ENCODE measurements around the gene PGAP3.
"Not testable (repeated sequence)": the region's sequence is repeated elsewhere in the genome, so short reads cannot be mapped to it uniquely, and the experiment has no call there.

Gene PGAP3

DNA sequence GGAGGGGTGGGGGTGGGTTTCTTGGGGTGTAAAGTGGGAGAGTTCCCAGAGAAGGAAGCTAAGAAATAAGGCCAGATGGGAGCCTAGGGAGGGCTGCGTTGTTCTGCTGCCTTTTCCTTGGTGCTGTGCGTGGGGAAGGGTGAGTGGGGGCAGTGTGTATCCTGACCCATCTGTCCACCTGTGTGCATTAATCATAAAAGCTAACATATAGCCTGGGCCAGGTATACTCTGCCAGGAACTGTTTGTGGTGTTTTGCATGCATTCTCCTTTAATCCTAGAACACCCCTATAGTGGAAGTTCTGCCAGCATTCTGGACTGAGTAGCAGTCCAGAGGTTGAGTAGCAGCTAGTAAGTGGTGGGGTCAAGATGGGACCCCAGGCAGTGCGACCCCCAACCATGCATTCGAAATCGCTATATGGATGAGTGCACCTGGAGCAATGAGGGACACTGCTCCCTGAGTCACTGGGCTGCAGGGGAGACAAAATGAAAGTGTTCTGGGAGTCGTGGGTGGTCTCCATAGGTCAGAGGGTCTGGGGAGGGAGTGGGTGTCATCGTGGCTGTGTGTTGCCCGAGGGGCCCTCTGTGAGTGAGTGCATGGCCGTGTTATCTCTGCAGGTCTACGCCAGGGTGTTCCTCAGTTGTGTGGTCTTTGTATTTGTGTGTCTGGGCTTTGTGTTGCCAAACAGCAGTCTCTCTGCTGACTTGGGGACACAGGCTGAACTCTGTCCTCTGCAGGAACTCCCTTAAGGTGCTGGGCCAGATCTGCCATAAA, 13.3 kb upstream of the PGAP3 start:
- Histone ChIP-seq H3K36me3 (ENCODE audit: control insufficient read depth, insufficient read depth, low read length) (no peaks in the 10 kb centered on the region), H3K79me2 (no peaks in the 10 kb centered on the region), H3K27ac (peak overlapping the region; percentile 50), H2AFZ (peak overlapping the region; percentile 81), H3K4me3 (ENCODE audit: low read depth, low read length) (peak overlapping the region; percentile 81), H3K9ac (no peak overlapping the region), H3K27me3 (ENCODE audit: control insufficient read depth, insufficient read depth, low read length) (no peaks in the 10 kb centered on the region), H3K9me3 (ENCODE audit: control insufficient read depth, low read length) (no peaks in the 10 kb centered on the region), H3K4me1 (peaks cover 27% of the 10 kb centered on the region), H3K4me2 (ENCODE audit: low read length) (peak overlapping the region; percentile 85)
- TF ChIP-seq, protein P1, sequence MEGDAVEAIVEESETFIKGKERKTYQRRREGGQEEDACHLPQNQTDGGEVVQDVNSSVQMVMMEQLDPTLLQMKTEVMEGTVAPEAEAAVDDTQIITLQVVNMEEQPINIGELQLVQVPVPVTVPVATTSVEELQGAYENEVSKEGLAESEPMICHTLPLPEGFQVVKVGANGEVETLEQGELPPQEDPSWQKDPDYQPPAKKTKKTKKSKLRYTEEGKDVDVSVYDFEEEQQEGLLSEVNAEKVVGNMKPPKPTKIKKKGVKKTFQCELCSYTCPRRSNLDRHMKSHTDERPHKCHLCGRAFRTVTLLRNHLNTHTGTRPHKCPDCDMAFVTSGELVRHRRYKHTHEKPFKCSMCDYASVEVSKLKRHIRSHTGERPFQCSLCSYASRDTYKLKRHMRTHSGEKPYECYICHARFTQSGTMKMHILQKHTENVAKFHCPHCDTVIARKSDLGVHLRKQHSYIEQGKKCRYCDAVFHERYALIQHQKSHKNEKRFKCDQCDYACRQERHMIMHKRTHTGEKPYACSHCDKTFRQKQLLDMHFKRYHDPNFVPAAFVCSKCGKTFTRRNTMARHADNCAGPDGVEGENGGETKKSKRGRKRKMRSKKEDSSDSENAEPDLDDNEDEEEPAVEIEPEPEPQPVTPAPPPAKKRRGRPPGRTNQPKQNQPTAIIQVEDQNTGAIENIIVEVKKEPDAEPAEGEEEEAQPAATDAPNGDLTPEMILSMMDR (IDR thresholded peaks at IDR 0.05), result no peak

DNA sequence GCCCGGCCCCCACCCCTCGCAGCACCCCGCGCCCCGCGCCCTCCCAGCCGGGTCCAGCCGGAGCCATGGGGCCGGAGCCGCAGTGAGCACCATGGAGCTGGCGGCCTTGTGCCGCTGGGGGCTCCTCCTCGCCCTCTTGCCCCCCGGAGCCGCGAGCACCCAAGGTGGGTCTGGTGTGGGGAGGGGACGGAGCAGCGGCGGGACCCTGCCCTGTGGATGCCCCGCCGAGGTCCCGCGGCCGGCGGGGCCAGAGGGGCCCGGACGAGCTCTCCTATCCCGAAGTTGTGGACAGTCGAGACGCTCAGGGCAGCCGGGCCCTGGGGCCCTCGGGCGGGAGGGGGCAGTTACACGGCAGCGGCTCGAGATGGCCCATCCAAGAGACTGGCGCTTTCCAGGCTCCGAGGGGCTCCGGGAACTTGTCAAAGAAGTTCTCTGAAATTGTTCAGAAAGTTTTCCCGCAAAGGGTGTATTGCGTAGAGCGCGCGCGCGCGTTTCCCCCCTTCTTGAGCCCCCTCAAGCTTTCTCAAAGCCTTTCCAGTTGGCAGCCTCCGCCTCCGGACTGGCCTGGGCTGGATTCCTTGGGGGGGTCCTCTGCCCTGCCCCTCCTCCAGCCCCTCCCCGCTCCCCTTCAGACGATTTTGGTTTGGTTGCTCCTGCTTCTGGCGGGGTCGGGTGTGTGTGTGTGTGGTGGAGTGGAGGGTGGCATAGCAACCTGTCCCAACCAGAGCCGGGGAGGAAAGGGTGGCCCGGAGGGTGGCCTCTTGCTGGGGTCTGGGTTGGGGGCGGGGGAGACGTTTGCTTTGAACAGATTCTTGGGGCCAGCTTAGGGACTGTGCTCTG, 12.5 kb upstream of the PGAP3 start:
- peaks cover 19% of the 10 kb centered on the region for H3K4me1 ChIP-seq
- no peaks in the 10 kb centered on the region for H3K9me3 ChIP-seq (ENCODE audit: control insufficient read depth, low read length)
- peak overlapping the region; percentile 81 for H3K4me3 ChIP-seq (ENCODE audit: low read depth, low read length)
- peak overlapping the region; percentile 83 for H3K9ac ChIP-seq
- H3K27ac ChIP-seq, result peak overlapping the region; percentile 50
- TF ChIP-seq, protein P1 (IDR thresholded peaks at IDR 0.05), result no peak
- H3K36me3 ChIP-seq (ENCODE audit: control insufficient read depth, insufficient read depth, low read length), result no peaks in the 10 kb centered on the region
- peak overlapping the region; percentile 85 for H3K4me2 ChIP-seq (ENCODE audit: low read length)
- H3K79me2 ChIP-seq, result no peaks in the 10 kb centered on the region
- H3K27me3 ChIP-seq (ENCODE audit: control insufficient read depth, insufficient read depth, low read length), result no peaks in the 10 kb centered on the region
- peak overlapping the region; percentile 81 for H2AFZ ChIP-seq

DNA sequence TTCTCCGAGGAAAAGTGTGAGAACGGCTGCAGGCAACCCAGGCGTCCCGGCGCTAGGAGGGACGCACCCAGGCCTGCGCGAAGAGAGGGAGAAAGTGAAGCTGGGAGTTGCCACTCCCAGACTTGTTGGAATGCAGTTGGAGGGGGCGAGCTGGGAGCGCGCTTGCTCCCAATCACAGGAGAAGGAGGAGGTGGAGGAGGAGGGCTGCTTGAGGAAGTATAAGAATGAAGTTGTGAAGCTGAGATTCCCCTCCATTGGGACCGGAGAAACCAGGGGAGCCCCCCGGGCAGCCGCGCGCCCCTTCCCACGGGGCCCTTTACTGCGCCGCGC, 11.9 kb upstream of the PGAP3 start, which contains the start of gene ERBB2:
Gene ERBB2, plus strand, starts transcription at position 247 of the 330 bp plus-strand sequence. CDS start 175 bp downstream, outside the sequence.
- peak within 1 kb of the TSS; percentile 85 for H3K4me2 ChIP-seq (ENCODE audit: low read length)
- TF ChIP-seq, protein P1 (IDR thresholded peaks at IDR 0.05), result no peak
- peak within 1 kb of the TSS; percentile 81 for H2AFZ ChIP-seq
- H3K79me2 ChIP-seq, result no peaks in the 10 kb centered on the region
- H3K4me3 ChIP-seq (ENCODE audit: low read depth, low read length), result peak within 1 kb of the TSS; percentile 81
- no peaks in the 10 kb centered on the region for H3K27me3 ChIP-seq (ENCODE audit: control insufficient read depth, insufficient read depth, low read length)
- no peaks in the 10 kb centered on the region for H3K36me3 ChIP-seq (ENCODE audit: control insufficient read depth, insufficient read depth, low read length)
- H3K27ac ChIP-seq, result peak within 1 kb of the TSS; percentile 50
- no peaks in the 10 kb centered on the region for H3K9me3 ChIP-seq (ENCODE audit: control insufficient read depth, low read length)
- H3K4me1 ChIP-seq, result peaks cover 14% of the 10 kb centered on the region
- peak within 1 kb of the TSS; percentile 83 for H3K9ac ChIP-seq

DNA sequence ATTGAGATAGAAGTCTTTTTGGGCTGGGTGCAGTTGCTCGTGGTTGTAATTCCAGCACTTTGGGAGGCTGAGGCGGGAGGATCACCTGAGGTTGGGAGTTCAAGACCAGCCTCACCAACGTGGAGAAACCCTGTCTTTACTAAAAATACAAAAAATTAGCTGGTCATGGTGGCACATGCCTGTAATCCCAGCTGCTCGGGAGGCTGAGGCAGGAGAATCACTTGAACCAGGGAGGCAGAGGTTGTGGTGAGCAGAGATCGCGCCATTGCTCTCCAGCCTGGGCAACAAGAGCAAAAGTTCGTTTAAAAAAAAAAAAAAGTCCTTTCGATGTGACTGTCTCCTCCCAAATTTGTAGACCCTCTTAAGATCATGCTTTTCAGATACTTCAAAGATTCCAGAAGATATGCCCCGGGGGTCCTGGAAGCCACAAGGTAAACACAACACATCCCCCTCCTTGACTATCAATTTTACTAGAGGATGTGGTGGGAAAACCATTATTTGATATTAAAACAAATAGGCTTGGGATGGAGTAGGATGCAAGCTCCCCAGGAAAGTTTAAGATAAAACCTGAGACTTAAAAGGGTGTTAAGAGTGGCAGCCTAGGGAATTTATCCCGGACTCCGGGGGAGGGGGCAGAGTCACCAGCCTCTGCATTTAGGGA, 11.4 kb upstream of the PGAP3 start:
- Histone ChIP-seq H3K4me2 (ENCODE audit: low read length) (peak overlapping the region; percentile 85), H3K4me1 (peaks cover 12% of the 10 kb centered on the region), H3K4me3 (ENCODE audit: low read depth, low read length) (peak overlapping the region; percentile 81), H2AFZ (peak overlapping the region; percentile 81), H3K27ac (peak overlapping the region; percentile 50)
- H3K9ac ChIP-seq; H3K79me2 ChIP-seq; H3K9me3 ChIP-seq (ENCODE audit: control insufficient read depth, low read length); H3K36me3 ChIP-seq (ENCODE audit: control insufficient read depth, insufficient read depth, low read length); H3K27me3 ChIP-seq (ENCODE audit: control insufficient read depth, insufficient read depth, low read length): not testable (repeated sequence)

DNA sequence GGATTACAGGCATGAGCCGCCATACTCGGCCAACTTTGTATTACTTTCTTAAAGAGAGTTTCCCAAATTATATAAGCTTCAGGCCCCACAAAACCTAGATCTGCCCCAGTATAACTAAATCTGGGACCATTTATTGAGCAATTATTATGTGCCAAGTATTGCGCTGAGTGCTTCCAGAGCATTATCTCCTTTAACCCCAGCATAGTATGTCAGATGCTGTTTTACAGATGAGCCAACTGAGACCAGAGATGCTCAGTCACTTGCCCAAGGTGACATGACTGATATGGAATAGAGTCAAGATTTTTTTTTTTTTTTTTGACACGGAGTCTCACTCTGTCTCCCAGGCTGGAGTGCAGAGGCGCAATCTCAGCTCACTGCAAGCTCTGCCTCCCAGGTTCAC, 10.1 kb upstream of the PGAP3 start:
- no peak overlapping the region for H2AFZ ChIP-seq
- H3K27me3 ChIP-seq (ENCODE audit: control insufficient read depth, insufficient read depth, low read length), result no peaks in the 10 kb centered on the region
- TF ChIP-seq, protein P1 (IDR thresholded peaks at IDR 0.05), result no peak
- no peak overlapping the region for H3K9ac ChIP-seq
- no peaks in the 10 kb centered on the region for H3K79me2 ChIP-seq
- H3K4me1 ChIP-seq, result peaks cover 12% of the 10 kb centered on the region
- H3K4me2 ChIP-seq (ENCODE audit: low read length), result no peak overlapping the region
- no peak overlapping the region for H3K4me3 ChIP-seq (ENCODE audit: low read depth, low read length)
- H3K9me3 ChIP-seq (ENCODE audit: control insufficient read depth, low read length), result no peaks in the 10 kb centered on the region
- H3K36me3 ChIP-seq (ENCODE audit: control insufficient read depth, insufficient read depth, low read length), result no peaks in the 10 kb centered on the region
- H3K27ac ChIP-seq, result no peak overlapping the region

Data from parathyroid adenoma (tissue), 2 donors.